GM21526 (cell line): ENCODE data around the gene CTRL.
A peak's percentile ranks its signal among the peaks of the same experiment; 100 is the strongest.
"Not testable (repeated sequence)": the region's sequence is repeated elsewhere in the genome, so short reads cannot be mapped to it uniquely, and the experiment has no call there.

Experiments
- ATAC-seq: cut with Tn5 transposase; IDR thresholded peaks from one replicate; pipeline ENCODE4 v1.9.1; 2021; ENCODE audit warnings: moderate library complexity; ENCODE audit not compliant: unreplicated experiment, low FRiP score

The CTRL gene

DNA sequence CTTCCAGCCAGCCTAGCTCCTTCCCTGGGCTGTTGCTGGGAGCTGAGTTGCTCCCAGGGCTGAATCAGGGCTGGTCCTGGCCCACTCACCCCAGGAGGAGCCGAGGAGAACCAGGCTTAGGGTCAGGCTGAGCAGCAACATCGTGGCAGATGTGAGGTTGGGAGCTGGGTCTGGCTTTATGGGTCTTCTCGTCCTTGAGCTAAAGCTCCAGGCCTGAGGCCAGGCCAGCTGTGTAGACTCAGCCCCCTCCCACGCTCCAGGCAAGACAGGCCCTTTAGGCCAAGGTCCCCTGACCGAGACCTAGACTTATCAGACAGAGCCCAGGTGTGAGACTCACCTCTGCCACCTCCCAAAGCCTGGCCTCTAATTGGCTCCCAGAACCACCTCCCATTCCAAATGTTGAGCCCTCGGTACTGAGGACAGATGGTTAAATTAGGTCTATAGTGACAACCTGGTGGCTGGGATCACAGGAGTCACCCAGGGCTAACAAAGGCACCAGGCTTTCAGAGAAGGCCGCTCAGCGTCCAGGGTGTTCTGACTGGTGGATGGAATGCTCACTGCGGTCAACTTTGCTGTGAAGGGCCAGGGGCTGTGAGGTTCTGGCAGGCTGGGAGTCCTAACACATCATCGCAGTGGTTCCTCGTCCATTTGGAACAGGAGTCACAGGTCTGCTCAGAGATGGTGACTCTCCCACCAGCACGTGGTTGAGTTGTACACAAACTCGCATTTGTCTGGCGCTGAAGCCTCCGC is at the start of gene CTRL:
Gene CTRL (minus strand): TSS at position 151 of the 750 bp plus-strand sequence. CDS start 10 bp downstream, at position 141.
- no peak for ATAC-seq

- no peak for ATAC-seq
Measured at GRCh38 chr16:67979955-67980678, 48.5 kb upstream of the CTRL start, which contains the start of gene DPEP3. DPEP3 (minus strand) TSS chr16:67980499; CDS start chr16:67980380, 119 bp downstream.

GRCh38 chr16:67977469-67978227 is 46.0 kb upstream of the CTRL start:
- ATAC-seq, result no peak

DNA sequence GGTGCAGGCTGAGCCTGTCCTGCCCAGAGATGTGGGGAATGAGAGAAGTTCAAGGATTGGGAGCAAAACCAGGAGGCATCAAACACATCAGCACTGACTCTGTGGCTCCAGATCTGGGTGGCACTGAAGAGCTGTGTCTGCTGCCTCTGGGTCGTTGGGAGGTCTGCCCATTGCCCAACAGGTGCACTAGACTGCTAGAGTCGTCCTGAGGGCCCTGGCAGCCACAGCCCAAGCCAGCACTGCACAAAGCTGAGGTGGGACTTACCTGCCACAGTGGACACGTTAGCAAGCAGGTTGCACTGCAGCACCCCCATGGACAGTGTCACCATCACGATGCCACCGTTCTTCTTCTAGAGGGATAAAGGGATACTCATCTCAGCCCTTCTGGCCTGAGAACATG is 45.3 kb upstream of the CTRL start:
- no peak for ATAC-seq

DNA sequence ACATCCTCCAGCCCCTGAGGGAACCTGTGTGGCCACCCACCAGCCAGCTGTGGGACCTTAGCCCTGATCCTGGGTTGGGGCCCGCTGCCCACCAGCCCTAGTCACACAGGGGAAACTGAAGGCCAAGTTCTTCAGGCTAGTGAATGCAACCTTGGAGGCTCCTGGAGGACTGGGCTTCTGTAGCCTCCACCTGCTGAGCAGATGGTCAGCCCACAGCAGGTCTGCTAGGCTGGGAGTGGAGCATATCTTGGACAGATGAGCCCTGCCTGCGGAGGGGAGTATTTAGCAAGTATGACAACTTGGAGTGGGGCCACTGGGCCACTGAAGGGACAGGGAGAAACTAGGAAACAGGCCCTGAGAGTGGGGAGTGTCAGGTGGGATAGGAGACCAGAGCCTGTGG is 44.5 kb upstream of the CTRL start:
- ATAC-seq, result no peak

DNA sequence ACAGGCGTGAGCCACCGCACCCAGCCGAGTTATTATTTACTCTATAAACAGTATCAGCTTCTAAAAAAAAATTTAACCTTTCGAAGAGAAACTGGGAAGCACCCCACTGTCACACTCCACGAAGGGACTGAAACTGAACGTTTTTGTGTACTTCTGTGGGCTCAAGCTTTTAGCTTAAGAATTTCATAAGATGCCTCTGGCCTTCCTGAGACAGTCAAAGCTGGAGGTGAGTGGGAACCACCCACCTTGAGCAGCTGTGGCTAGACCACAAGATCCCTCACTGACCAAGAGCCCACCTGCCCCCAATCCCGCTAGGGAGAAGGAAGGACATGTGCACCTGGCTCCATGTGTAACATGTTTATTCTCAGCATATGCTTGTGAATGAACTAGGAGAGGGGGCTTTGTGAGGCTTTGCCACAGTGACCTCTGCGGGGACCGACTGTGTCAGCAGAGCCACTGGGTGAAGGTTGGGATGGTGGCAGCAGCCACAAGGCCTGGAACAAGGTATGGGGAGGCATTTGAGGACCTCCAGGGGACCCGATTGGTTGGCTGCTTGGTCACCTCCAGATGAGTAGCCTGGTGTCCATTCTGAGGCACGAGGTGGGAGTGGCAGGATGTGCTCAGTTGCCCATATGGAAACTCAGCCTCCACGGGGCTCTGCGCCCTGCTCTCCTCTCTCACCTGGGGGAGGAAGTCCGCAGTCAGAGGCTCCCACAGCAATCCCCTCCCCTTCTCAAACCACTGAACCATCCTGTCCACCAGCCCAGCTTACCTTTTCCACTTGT is 43.9 kb upstream of the CTRL start:
- no peak for ATAC-seq

- ATAC-seq, result not testable (repeated sequence)
Measured at GRCh38 chr16:67972285-67972684, 40.6 kb upstream of the CTRL start.

GRCh38 chr16:67971111-67971510 is 39.4 kb upstream of the CTRL start:
- ATAC-seq, result no peak

DNA sequence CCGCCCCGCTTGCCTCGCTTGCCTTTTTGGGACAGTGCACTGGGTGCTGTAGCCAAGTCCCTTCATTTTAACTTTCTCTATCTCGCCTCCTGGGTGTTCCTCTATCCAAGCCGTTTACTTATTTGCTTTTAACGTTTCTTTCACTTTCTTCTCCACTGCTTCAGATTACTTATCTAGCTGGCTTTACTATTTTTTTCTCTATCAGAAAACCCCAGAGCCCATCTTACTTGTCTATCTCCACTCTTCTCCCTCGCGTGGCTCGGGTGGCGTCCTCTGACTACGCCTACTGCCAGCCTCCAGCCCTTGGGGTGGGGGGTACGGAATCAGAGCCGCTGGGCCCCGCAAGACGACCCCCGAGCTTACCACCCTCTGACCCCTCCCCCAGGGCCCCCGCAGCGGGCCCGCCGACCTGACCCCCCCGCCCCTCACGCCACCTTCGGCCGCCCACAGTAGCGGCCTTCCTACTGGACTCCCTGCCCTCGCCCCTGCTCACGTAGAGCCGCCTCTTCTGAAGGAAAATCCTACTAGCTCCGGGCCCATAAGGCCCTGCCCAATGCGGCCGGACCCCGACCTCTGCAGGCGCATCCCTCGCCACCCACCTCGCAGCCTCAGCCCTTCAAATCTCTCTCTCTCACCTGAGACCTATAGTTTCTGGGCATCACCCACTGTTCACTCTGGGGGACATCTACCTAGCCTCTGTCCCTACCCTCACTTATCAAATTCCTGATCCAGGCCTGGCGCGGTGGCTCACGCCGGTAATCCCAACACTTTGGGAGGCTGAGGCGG is 37.8 kb upstream of the CTRL start:
- ATAC-seq, result no peak

DNA sequence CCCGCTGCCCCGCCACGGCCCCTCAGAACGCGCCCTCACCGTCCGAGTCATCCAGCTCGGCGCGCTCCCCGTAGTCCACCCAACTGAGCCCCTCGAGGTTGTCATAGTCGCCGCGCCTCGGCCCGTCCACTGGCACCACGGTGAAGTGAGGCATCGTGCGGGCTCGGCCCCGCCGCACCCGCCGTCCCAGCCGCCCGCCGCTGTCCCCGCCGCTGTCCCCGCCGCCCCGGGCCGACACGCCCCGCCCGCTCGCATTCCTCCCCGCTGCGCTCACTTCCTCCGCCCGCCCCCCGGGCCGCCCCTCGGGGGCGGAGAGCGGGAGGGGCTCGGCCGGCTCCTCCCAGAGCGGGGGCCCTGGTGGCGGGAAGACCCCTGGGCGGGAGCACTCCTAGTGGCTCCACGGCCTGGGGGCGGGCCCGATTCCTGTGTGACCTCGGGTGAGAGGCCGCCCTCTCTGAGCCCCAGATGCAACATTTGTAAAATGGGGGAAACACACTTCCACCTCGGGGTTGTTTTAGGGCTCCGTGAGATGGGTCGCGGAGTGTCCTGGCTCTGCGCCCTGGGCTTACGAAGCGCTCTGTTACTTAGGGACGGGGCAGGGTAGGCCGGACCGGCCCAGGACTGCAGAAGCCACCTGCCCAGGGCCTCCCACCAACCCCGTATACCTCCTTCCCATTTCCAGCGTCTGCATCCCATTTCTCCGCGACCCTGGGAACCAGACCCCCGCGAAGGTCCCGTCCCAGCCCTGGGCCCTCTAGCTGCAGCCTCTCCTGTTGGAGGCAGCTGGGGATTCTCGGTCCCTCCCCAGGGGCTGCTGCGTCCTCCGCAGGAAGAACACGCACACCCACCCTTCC is 37.0 kb upstream of the CTRL start, which contains the start of gene SLC12A4:
Gene SLC12A4 (minus strand): TSS at position 238 of the 854 bp plus-strand sequence. CDS start 84 bp downstream, at position 154.
- peak; percentile 67 for ATAC-seq

- ATAC-seq, result peak; percentile 16
Measured at GRCh38 chr16:67967958-67968399, 36.3 kb upstream of the CTRL start.

GRCh38 chr16:67967183-67967957 is 35.7 kb upstream of the CTRL start:
- no peak for ATAC-seq

GRCh38 chr16:67966549-67967182 is 35.0 kb upstream of the CTRL start:
- ATAC-seq, result no peak

- ATAC-seq, result no peak
Measured at GRCh38 chr16:67965668-67966548, 34.2 kb upstream of the CTRL start.

DNA sequence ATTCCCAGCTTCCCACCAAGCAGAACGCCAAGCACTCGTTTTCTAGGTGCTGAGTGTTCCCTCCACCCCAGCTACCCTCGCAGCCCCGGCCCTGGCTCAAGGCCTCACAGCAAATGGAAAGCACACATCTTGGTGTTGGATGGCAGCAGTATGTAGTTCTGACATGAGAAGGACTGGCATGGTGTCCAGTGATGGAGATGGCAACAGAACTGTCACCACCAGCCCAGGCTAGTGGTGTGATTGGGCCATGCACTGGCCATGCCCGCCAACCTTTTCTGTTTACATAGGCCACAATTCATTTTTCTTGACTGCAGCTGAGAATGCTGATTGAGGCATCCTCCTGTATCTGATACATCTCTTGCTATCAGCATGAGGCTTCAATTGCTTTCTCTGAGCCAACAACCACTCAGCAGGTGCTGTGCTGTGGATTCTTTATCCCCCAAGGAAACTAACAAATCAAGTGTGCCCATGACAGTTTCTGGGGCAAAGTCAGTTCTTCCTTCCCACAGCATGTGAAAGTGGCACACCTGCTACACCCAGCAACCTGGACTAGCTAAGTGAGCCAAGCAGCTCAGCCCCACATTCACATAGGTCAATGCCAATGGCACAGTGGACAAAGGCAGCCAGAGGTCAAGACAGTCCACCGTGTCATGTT is 32.9 kb upstream of the CTRL start:
- no peak for ATAC-seq
